CD4-positive, alpha-beta T cell (primary cell): Measurements from ENCODE around the gene CNNM1. TPM values are rescaled to one million over a fixed set of nuclear protein-coding genes. Genes with fewer than 3 reads are reported as not detected.

Experiments used
- ATAC-seq: fragments of 200-7000 bp; cut with Tn5 transposase; one replicate; pipeline ENCODE4 v1.10.0; 2022; ENCODE audit warnings: mild to moderate bottlenecking; ENCODE audit not compliant: poor library complexity
- CTCF ChIA-PET: fragments of 350-600 bp; sonication (Branson Sonifier 250); formaldehyde crosslinking; loops from one replicate; lab custom pipeline; 2021; ENCODE audit warnings: antibody characterized with exemption, inconsistent platforms; lab: Charles Lee
- POLR2A ChIA-PET: fragments of 350-600 bp; sonication (Branson Sonifier 250); formaldehyde crosslinking; loops from one replicate; lab custom pipeline; 2021; ENCODE audit warnings: antibody characterized with exemption, inconsistent platforms; lab: Charles Lee
- DNase-seq, 14 experiments: peaks; one replicate each; pipeline ENCODE4 v3.0.0-alpha.2; 2013 to 2020; ENCODE audit warnings: mixed read lengths in 2 of 14
- H3K27ac ChIP-seq, 2 donors: one replicate each; pipeline versions ENCODE4 v1.5.1 to v1.7.0; 2013; ENCODE audit warnings: low read length in 2 of 2, low read depth in 1 of 2, mild to moderate bottlenecking in 1 of 2
- H3K27me3 ChIP-seq, 2 experiments: 1 replicate in 1 of 2; 2 replicates in 1 of 2; pipeline versions ENCODE4 v1.6.1 to v1.7.0; 2013; ENCODE audit warnings: low read length in 2 of 2, control low read depth in 1 of 2, mild to moderate bottlenecking in 1 of 2, moderate library complexity in 1 of 2; ENCODE audit not compliant: insufficient read depth in 2 of 2, control insufficient read depth in 1 of 2
- H3K36me3 ChIP-seq: one replicate; pipeline ENCODE4 v1.6.1; 2013; ENCODE audit warnings: low read length, control low read depth; ENCODE audit not compliant: insufficient read depth
- H3K4me1 ChIP-seq: one replicate; pipeline ENCODE4 v1.6.1; 2013; ENCODE audit warnings: low read length, control low read depth; ENCODE audit not compliant: insufficient read depth
- H3K4me3 ChIP-seq: one replicate; pipeline ENCODE4 v1.5.1; 2013; ENCODE audit warnings: mild to moderate bottlenecking, low read length, moderate library complexity
- H3K9me3 ChIP-seq, 2 experiments: 1 replicate in 1 of 2; 2 replicates in 1 of 2; pipeline versions ENCODE4 v1.6.1 to v1.7.0; 2013; ENCODE audit warnings: low read length in 2 of 2, mild to moderate bottlenecking in 2 of 2, control low read depth in 1 of 2, moderate library complexity in 1 of 2; ENCODE audit not compliant: control insufficient read depth in 1 of 2, insufficient read depth in 1 of 2
- H3K27ac Mint-ChIP-seq: one replicate; pipeline ENCODE4 v1.8.0; 2020; ENCODE audit warnings: mixed read lengths
- H3K27me3 Mint-ChIP-seq: one replicate; pipeline ENCODE4 v1.8.0; 2021; ENCODE audit warnings: mixed read lengths
- H3K36me3 Mint-ChIP-seq: one replicate; pipeline ENCODE4 v1.8.0; 2021; ENCODE audit warnings: low read depth, mixed read lengths
- H3K4me1 Mint-ChIP-seq: one replicate; pipeline ENCODE4 v1.8.0; 2021; ENCODE audit warnings: low read depth, mixed read lengths
- H3K4me3 Mint-ChIP-seq: one replicate; pipeline ENCODE4 v1.8.0; 2020; ENCODE audit warnings: mild to moderate bottlenecking, mixed read lengths
- H3K9me3 Mint-ChIP-seq: one replicate; pipeline ENCODE4 v1.8.0; 2020; ENCODE audit warnings: mixed read lengths
- intact Hi-C, 2 experiments: fragments of 100-400 bp; cut with DNase I in 1 of 2; cut with micrococcal nuclease in 1 of 2; formaldehyde crosslinking; loops; one replicate each; pipeline versions ENCODE4 v1.15.1 to v1.9.0; 2023 to 2025; cut with DNase I, micrococcal nuclease
- total RNA-seq, 174 experiments: library from RNA in 2 of 174; stranded (reverse) in 2 of 174; gene quantifications; one replicate each; pipeline ENCODE4 v1.2.3 and lab custom pipeline; 2021 to 2026
- TF ChIP-seq, protein P1 (sequence below): fragments of 200-600 bp; IDR thresholded peaks from one replicate; pipeline ENCODE4 v1.8.0; 2022; ENCODE audit warnings: antibody characterized with exemption, mild to moderate bottlenecking

The CNNM1 gene
- total RNA-seq, 2 experiments from 2014 or later: 0.16 to 0.17 TPM

DNA sequence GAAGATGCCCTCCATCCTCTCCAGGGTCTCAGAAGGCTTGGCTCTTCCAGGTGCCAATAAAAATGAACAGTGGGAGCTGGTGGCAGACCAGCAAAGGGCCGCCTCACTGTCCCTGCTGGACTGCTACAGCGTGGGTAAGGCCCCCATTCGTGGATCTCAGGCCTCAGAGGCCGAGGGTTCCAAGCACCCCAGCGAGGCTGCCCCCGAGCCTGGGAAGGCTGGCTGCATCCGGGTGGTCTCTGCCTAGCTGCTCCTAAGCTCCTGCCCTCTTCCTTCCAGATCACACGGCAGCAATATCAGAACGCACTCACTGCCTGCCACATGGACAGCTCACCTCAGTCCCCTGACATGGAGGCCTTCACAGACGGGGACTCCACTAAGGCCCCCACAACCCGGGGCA, 58.4 kb downstream of the CNNM1 start:
- H3K36me3 ChIP-seq: no peaks in the 10 kb centered on the region
- H3K4me3 ChIP-seq: no peak overlapping the region
- Mint-ChIP-seq H3K9me3 (no peaks in the 10 kb centered on the region), H3K4me3 (no peak overlapping the region), H3K27ac (no peak overlapping the region), H3K27me3 (no peaks in the 10 kb centered on the region), H3K4me1 (peaks cover under 1% of the 10 kb centered on the region), H3K36me3 (no peaks in the 10 kb centered on the region)
- intact Hi-C loops: no loop called here
- TF ChIP-seq, protein P1, sequence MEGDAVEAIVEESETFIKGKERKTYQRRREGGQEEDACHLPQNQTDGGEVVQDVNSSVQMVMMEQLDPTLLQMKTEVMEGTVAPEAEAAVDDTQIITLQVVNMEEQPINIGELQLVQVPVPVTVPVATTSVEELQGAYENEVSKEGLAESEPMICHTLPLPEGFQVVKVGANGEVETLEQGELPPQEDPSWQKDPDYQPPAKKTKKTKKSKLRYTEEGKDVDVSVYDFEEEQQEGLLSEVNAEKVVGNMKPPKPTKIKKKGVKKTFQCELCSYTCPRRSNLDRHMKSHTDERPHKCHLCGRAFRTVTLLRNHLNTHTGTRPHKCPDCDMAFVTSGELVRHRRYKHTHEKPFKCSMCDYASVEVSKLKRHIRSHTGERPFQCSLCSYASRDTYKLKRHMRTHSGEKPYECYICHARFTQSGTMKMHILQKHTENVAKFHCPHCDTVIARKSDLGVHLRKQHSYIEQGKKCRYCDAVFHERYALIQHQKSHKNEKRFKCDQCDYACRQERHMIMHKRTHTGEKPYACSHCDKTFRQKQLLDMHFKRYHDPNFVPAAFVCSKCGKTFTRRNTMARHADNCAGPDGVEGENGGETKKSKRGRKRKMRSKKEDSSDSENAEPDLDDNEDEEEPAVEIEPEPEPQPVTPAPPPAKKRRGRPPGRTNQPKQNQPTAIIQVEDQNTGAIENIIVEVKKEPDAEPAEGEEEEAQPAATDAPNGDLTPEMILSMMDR: no peak
- ChIA-PET CTCF (no interaction called here), POLR2A (no interaction called here)
- H3K4me1 ChIP-seq: peaks cover 2% of the 10 kb centered on the region
- ATAC-seq (no peak), DNase-seq (no peak)
- H3K9me3 ChIP-seq: no peaks in the 10 kb centered on the region
- H3K27ac ChIP-seq: no peak overlapping the region
- peaks cover 0 to under 1% of the 10 kb centered on the region in 2 experiments for H3K27me3 ChIP-seq

DNA sequence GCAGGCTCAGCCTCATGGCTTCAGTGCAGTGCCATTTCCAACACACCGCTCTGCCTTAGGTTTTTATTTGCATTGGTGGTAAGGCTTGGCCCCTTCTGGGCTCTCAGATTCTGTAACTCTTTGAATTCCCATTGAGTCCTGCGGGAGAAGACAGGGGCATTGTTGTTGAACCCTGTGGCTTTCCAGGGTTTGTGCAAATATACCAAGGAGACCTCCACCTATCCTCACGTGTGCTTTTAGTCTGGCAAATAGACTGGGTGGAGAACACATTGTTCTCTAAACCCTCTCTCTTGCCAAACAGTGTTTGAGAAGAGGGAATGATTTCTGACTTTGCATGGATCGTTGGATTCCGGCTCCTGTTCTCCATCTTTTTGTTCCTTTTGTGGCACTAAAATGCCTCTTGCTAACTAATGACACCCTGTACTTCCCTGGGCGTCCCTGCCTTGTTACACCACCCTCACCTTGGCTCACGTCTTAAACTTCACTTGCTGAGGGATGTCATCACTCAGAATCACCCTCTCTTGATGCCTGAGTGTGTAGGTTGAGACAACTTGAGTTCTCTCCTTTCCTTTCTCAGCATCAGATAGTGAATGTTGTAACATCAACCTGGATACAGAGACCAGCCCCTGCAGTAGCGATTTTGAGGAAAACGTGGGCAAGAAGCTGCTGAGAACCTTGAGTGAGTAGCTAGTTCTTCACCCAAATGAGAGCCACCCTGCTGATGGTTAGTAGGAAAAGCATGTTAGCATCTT, 60.7 kb downstream of the CNNM1 start:
- Histone ChIP-seq H3K4me3 (no peak overlapping the region), H3K27ac (no peak overlapping the region), H3K27me3 (no peaks in the 10 kb centered on the region), H3K9me3 (no peaks in the 10 kb centered on the region), H3K4me1 (peaks cover 4% of the 10 kb centered on the region), H3K36me3 (no peaks in the 10 kb centered on the region)
- POLR2A ChIA-PET: interaction anchor here (0.6 kb wide), 1 partner anchor 33 kb away, joined by 3 read pairs; no protein-coding TSS in a partner anchor
- Mint-ChIP-seq H3K4me3 (no peak overlapping the region), H3K4me1 (peaks cover 6% of the 10 kb centered on the region), H3K36me3 (no peaks in the 10 kb centered on the region), H3K9me3 (no peaks in the 10 kb centered on the region), H3K27me3 (no peaks in the 10 kb centered on the region), H3K27ac (no peak overlapping the region)
- DNase-seq (no peak), ATAC-seq (no peak)
- intact Hi-C loops: loop anchor here in 1 of 2 experiments (10.0 kb wide), 1 partner anchor 925 kb away; no protein-coding TSS in a partner anchor
- TF ChIP-seq, protein P1: no peak
- CTCF ChIA-PET: interaction anchor here (0.7 kb wide), 1 partner anchor 15 kb away, joined by 3 read pairs; no protein-coding TSS in a partner anchor

DNA sequence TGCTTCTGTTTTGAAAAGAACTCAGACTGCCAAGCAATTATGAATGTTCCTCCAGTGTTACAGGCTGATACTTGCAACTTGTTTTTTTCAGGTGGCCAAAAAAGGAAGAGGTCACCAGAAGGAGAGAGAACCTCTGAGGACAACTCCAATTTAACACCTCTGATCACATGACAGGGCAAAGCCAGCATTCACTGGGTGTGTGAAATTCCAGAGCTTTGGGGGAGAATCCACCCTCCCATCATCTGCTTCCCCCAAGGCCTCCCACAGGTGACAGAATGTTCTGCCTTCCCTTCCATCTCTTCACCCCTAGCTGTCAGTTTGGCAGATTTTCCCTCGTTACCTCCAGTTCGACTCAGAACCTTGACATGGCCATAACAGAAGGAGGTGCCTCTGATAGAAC, 62.2 kb downstream of the CNNM1 start:
- H3K4me1 Mint-ChIP-seq: peaks cover 6% of the 10 kb centered on the region
- TF ChIP-seq, protein P1: no peak
- intact Hi-C loops: loop anchor here in 1 of 2 experiments (10.0 kb wide), 1 partner anchor 927 kb away; no protein-coding TSS in a partner anchor
- no peaks in the 10 kb centered on the region for H3K27me3 Mint-ChIP-seq
- H3K9me3 Mint-ChIP-seq: no peaks in the 10 kb centered on the region
- no peak overlapping the region for H3K27ac Mint-ChIP-seq
- DNase-seq (no peak), ATAC-seq (no peak)
- Histone ChIP-seq H3K4me1 (peaks cover 4% of the 10 kb centered on the region), H3K27me3 (no peaks in the 10 kb centered on the region), H3K36me3 (peaks cover 4% of the 10 kb centered on the region), H3K4me3 (no peak overlapping the region), H3K9me3 (no peaks in the 10 kb centered on the region), H3K27ac (no peak overlapping the region)
- H3K36me3 Mint-ChIP-seq: peaks cover 5% of the 10 kb centered on the region
- ChIA-PET CTCF (no interaction called here), POLR2A (interaction anchor here (0.5 kb wide), 1 partner anchor 950 kb away, joined by 4 read pairs; no protein-coding TSS in a partner anchor)
- no peak overlapping the region for H3K4me3 Mint-ChIP-seq
